Peyer's patch (tissue), 4 donors: Measurements from ENCODE around the gene SLC9A5.

ENCODE experiments used
- CTCF ChIP-seq, 6 experiments: fragments of 450-650 bp in 4 of 6; fragments of 200-600 bp in 2 of 6; sonication (generic) in 1 of 6; IDR thresholded peaks; one replicate each; pipeline ENCODE4 v1.5.1; 2017 to 2019; ENCODE audit warnings: antibody characterized with exemption in 6 of 6, mild to moderate bottlenecking in 3 of 6, moderate library complexity in 1 of 6
- POLR2A ChIP-seq, 2 donors: fragments of 450-650 bp; IDR thresholded peaks; one replicate each; pipeline ENCODE4 v1.5.1; 2017; ENCODE audit warnings: antibody characterized with exemption in 2 of 2, mild to moderate bottlenecking in 2 of 2, moderate library complexity in 2 of 2

- TF ChIP-seq CTCF (IDR thresholded peaks at IDR 0.05) (no peak), POLR2A (IDR thresholded peaks at IDR 0.05) (no peak)
Observed at GRCh38 chr16:67250045-67250327, 1.2 kb downstream of the SLC9A5 start.
